ENCODE measurements around the gene ARHGEF9.
"Not testable (repeated sequence)": the region's sequence is repeated elsewhere in the genome, so short reads cannot be mapped to it uniquely, and the experiment has no call there.

The ARHGEF9 gene

DNA sequence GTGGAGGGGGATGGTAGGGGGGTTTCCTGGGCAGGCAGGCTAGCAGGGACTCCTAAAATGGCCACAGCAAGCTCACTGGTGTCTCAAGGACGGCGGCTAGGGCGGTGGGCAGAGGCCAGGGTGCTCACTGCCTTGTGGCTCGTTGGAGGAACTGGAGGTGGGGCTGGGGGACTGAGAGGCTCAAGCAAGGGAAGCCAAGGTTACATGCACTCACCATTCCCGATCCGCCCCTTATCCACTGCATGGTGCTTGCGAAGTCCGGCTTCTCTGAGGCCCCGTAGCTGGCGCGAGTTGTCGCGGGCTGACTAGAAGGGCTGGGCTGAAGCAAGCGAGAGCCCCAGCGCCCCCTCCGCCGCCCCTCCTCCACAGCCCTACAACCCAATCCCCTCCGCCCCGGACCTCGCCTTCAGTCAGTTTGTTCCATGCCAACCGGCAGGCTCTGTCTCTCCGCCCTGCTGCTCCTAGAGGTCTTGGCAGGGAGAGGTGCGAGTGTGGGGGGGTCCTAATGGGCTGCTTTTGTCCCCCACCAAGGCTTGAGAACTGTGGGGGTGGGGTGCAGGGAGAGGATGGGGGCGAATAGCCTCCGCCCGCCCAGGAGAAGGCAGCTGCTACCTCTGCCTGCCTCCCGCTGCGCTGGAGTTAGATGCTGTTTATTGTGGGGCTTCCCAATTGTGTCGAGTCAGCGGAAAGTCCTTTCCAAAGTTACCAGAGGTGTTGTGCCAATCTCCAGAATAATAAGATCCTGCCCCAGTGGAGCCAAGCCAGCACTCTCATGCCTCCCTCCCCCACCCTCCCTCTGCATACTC is at the start of gene ARHGEF9:
ARHGEF9 (minus strand) TSS at position 313 of the 806 bp plus-strand sequence; CDS start at position 244, 69 bp downstream.
- Mint-ChIP-seq H3K36me3 (ENCODE audit: low read depth) (no peaks in the 10 kb centered on the region), H3K27ac (no peak within 1 kb of the TSS), H3K4me3 (peak within 1 kb of the TSS; percentile 29), H3K4me1 (ENCODE audit: low read depth) (no peaks in the 10 kb centered on the region), H3K27me3 (ENCODE audit: low read depth) (no peaks in the 10 kb centered on the region), H3K9me3 (no peaks in the 10 kb centered on the region)
- no peak for DNase-seq (ENCODE audit: low spot score)

DNA sequence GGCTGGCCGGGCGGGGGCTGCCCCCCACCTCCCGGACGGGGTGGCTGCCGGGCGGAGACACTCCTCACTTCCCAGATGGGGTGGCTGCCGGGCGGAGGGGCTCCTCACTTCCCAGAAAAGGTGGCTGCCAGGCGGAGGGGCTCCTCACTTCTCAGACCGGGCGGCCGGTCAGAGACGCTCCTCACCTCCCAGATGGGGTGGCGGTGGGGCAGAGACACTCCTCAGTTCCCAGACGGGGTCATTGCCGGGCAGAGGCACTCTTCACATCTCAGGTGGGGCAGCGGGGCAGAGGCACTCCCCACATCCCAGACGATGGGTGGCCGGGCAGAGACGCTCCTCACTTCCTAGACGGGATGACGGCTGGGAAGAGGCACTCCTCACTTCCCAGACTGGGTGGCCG is 40.4 kb upstream of the ARHGEF9 start:
- H3K27ac Mint-ChIP-seq; H3K36me3 Mint-ChIP-seq (ENCODE audit: low read depth); H3K4me3 Mint-ChIP-seq; H3K27me3 Mint-ChIP-seq (ENCODE audit: low read depth); H3K4me1 Mint-ChIP-seq (ENCODE audit: low read depth); DNase-seq (ENCODE audit: low spot score): not testable (repeated sequence)
- peaks cover 27% of the 10 kb centered on the region for H3K9me3 Mint-ChIP-seq

DNA sequence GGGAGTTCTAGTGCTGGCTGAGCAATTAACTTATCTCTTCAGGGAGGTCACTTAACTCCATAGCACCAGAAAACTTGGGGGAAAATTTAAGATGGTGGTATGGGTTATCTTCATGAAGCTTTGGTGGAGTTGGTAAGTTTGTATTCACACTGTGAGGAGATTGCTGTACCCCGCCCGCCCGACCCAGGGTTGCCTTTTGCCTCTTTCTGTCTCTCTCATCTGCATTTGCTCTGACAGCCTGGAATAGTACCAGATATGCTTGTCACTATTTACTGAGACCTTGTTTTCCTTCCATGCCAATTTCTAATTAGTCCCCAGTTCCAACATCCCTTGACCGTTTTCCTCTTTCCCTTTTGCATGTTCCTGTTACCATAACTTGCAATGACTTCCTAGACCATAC is 33.1 kb upstream of the ARHGEF9 start:
- Mint-ChIP-seq H3K36me3 (ENCODE audit: low read depth) (no peaks in the 10 kb centered on the region), H3K9me3 (peaks cover 8% of the 10 kb centered on the region), H3K27me3 (ENCODE audit: low read depth) (no peaks in the 10 kb centered on the region), H3K4me3 (no peak overlapping the region), H3K27ac (no peak overlapping the region), H3K4me1 (ENCODE audit: low read depth) (no peaks in the 10 kb centered on the region)
- no peak for DNase-seq (ENCODE audit: low spot score)

DNA sequence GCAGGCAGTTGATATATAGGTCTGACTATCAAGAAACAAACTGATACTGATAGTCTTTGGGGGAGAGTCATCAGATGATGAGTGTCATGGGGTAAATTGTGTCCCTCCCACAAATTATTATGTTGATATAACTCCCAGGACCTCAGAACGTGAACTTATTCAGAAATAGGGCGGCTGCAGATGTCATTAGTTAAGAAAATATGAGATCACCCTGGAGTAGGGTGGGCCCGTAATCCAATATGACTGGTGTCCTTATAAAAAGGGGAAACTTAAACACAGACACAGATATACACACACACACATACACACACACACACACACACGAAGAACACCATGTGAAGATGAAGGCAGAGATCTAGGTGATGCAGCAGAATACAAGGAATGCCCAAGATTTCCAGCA is 32.7 kb upstream of the ARHGEF9 start:
- Mint-ChIP-seq H3K27ac (no peak overlapping the region), H3K36me3 (ENCODE audit: low read depth) (no peaks in the 10 kb centered on the region)

GRCh38 chrX:63812823-63813222 is 27.8 kb upstream of the ARHGEF9 start:
- H3K27ac Mint-ChIP-seq, result no peak overlapping the region
- H3K9me3 Mint-ChIP-seq, result no peaks in the 10 kb centered on the region
- H3K4me1 Mint-ChIP-seq (ENCODE audit: low read depth), result no peaks in the 10 kb centered on the region
- H3K27me3 Mint-ChIP-seq (ENCODE audit: low read depth), result no peaks in the 10 kb centered on the region
- H3K4me3 Mint-ChIP-seq, result no peak overlapping the region
- no peak for DNase-seq (ENCODE audit: low spot score)
- no peaks in the 10 kb centered on the region for H3K36me3 Mint-ChIP-seq (ENCODE audit: low read depth)

More for the DNA sequence above, 32.7 kb upstream of the ARHGEF9 start:
- no peak for DNase-seq (ENCODE audit: low spot score)
- Mint-ChIP-seq H3K9me3 (peaks cover 4% of the 10 kb centered on the region), H3K4me3 (no peak overlapping the region), H3K27me3 (ENCODE audit: low read depth) (no peaks in the 10 kb centered on the region), H3K4me1 (ENCODE audit: low read depth) (no peaks in the 10 kb centered on the region)

DNA sequence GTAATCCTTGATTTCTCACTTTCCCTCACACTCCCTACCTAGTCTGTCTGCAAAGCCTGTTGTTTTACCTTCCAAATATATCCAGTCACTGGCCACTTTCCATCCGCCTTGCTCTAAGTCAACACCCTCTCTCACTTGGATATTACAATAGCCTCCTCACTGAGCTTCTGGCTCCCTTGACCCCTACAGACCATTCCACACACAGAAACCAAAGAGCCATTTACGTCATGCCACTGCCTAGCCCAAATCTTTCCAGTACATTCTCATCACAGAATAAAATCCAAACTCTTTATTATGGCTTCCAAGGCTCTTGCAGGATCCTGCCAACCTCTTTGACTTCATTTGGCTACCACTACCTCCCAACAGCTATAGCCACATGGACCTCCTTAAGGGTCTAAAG is 25.7 kb upstream of the ARHGEF9 start:
- no peak overlapping the region for H3K4me3 Mint-ChIP-seq
- no peaks in the 10 kb centered on the region for H3K4me1 Mint-ChIP-seq (ENCODE audit: low read depth)
- DNase-seq (ENCODE audit: low spot score), result no peak
- H3K36me3 Mint-ChIP-seq (ENCODE audit: low read depth), result no peaks in the 10 kb centered on the region
- no peak overlapping the region for H3K27ac Mint-ChIP-seq
- no peaks in the 10 kb centered on the region for H3K27me3 Mint-ChIP-seq (ENCODE audit: low read depth)
- no peaks in the 10 kb centered on the region for H3K9me3 Mint-ChIP-seq

- DNase-seq (ENCODE audit: low spot score), result no peak
- Mint-ChIP-seq H3K9me3 (no peaks in the 10 kb centered on the region), H3K27me3 (ENCODE audit: low read depth) (no peaks in the 10 kb centered on the region), H3K4me1 (ENCODE audit: low read depth) (no peaks in the 10 kb centered on the region), H3K4me3 (no peak overlapping the region), H3K36me3 (ENCODE audit: low read depth) (no peaks in the 10 kb centered on the region), H3K27ac (no peak overlapping the region)
Measured at GRCh38 chrX:63809173-63809572, 24.2 kb upstream of the ARHGEF9 start.

- DNase-seq (ENCODE audit: low spot score); H3K9me3 Mint-ChIP-seq; H3K27me3 Mint-ChIP-seq (ENCODE audit: low read depth); H3K27ac Mint-ChIP-seq; H3K4me3 Mint-ChIP-seq; H3K36me3 Mint-ChIP-seq (ENCODE audit: low read depth); H3K4me1 Mint-ChIP-seq (ENCODE audit: low read depth): not testable (repeated sequence)
Measured at GRCh38 chrX:63795406-63795805, 10.4 kb upstream of the ARHGEF9 start.

- Mint-ChIP-seq H3K27ac (no peak overlapping the region), H3K4me3 (peak overlapping the region; percentile 29), H3K36me3 (ENCODE audit: low read depth) (no peaks in the 10 kb centered on the region), H3K9me3 (no peaks in the 10 kb centered on the region), H3K4me1 (ENCODE audit: low read depth) (no peaks in the 10 kb centered on the region), H3K27me3 (ENCODE audit: low read depth) (no peaks in the 10 kb centered on the region)
- DNase-seq (ENCODE audit: low spot score), result no peak
Measured at GRCh38 chrX:63785708-63786040, 660 bp upstream of the ARHGEF9 start.

DNA sequence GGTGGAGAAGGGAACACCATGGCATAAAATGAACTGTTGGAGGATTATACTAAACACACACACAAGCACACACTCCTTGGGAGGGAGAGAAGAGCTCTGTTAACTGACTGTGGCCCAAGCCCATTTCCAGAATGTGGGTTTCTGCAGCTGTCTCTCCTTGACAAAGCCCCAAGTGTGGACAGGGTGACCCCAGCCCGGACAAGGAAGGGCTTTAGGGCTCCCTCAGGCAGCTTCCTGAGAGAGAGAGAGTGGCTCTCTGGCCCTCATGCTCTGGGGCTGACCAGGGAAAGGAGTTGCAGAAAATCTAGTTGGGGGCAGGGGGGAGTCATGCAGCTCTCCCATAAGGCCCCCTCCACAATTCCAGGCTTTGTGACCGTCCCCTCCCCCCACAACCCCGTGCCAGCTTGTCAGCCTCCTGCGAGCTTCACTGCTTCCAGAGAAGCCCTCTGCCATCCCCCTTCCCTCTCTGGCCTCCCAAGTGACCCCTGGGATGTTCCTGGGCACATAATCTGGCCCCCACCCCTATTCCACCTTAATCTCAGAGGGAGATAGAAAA is 590 bp downstream of the ARHGEF9 start:
- no peak overlapping the region for H3K4me3 Mint-ChIP-seq
- H3K27me3 Mint-ChIP-seq (ENCODE audit: low read depth), result no peaks in the 10 kb centered on the region
- no peaks in the 10 kb centered on the region for H3K4me1 Mint-ChIP-seq (ENCODE audit: low read depth)
- DNase-seq (ENCODE audit: low spot score), result no peak
- no peaks in the 10 kb centered on the region for H3K36me3 Mint-ChIP-seq (ENCODE audit: low read depth)
- no peaks in the 10 kb centered on the region for H3K9me3 Mint-ChIP-seq
- H3K27ac Mint-ChIP-seq, result no peak overlapping the region

DNA sequence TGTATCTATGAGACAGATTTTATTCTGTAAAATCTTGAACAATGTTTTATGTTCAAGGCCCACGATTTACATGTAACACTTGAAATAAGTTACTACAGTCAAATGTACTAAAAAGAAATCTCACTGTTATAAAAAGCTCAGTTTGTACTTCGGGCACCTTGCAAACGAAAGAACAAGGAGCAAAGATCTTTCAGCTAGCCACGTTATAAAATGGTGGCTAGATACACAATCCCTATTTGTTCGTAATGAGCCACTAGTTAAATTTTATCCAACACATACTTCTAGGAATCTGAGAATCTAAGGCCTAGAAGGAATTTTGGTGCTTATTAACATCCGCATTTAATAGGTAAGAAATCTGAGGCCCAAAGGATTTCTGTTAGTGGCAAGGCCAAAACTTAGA is 2.5 kb downstream of the ARHGEF9 start:
- no peak for DNase-seq (ENCODE audit: low spot score)
- no peaks in the 10 kb centered on the region for H3K9me3 Mint-ChIP-seq
- H3K27me3 Mint-ChIP-seq (ENCODE audit: low read depth), result no peaks in the 10 kb centered on the region
- H3K27ac Mint-ChIP-seq, result no peak overlapping the region
- no peaks in the 10 kb centered on the region for H3K36me3 Mint-ChIP-seq (ENCODE audit: low read depth)
- no peak overlapping the region for H3K4me3 Mint-ChIP-seq
- no peaks in the 10 kb centered on the region for H3K4me1 Mint-ChIP-seq (ENCODE audit: low read depth)

GRCh38 chrX:63768760-63769159 is 16.3 kb downstream of the ARHGEF9 start:
- no peaks in the 10 kb centered on the region for H3K36me3 Mint-ChIP-seq (ENCODE audit: low read depth)
- no peak overlapping the region for H3K27ac Mint-ChIP-seq
- peaks cover 2% of the 10 kb centered on the region for H3K27me3 Mint-ChIP-seq (ENCODE audit: low read depth)
- no peak for DNase-seq (ENCODE audit: low spot score)
- H3K4me1 Mint-ChIP-seq (ENCODE audit: low read depth), result no peaks in the 10 kb centered on the region
- H3K9me3 Mint-ChIP-seq, result peaks cover 11% of the 10 kb centered on the region
- no peak overlapping the region for H3K4me3 Mint-ChIP-seq

- H3K36me3 Mint-ChIP-seq (ENCODE audit: low read depth), result no peaks in the 10 kb centered on the region
- H3K4me1 Mint-ChIP-seq (ENCODE audit: low read depth), result peaks cover 5% of the 10 kb centered on the region
- peaks cover 11% of the 10 kb centered on the region for H3K9me3 Mint-ChIP-seq
- H3K27ac Mint-ChIP-seq, result no peak overlapping the region
- DNase-seq (ENCODE audit: low spot score), result no peak
- no peak overlapping the region for H3K4me3 Mint-ChIP-seq
- H3K27me3 Mint-ChIP-seq (ENCODE audit: low read depth), result peaks cover 2% of the 10 kb centered on the region
Measured at GRCh38 chrX:63765712-63766111, 19.3 kb downstream of the ARHGEF9 start.

GRCh38 chrX:63764946-63765345 is 20.1 kb downstream of the ARHGEF9 start:
- Mint-ChIP-seq H3K4me3 (no peak overlapping the region), H3K9me3 (peaks cover 11% of the 10 kb centered on the region), H3K4me1 (ENCODE audit: low read depth) (peaks cover 5% of the 10 kb centered on the region), H3K27ac (no peak overlapping the region), H3K27me3 (ENCODE audit: low read depth) (peaks cover 2% of the 10 kb centered on the region), H3K36me3 (ENCODE audit: low read depth) (no peaks in the 10 kb centered on the region)
- DNase-seq (ENCODE audit: low spot score), result no peak

DNA sequence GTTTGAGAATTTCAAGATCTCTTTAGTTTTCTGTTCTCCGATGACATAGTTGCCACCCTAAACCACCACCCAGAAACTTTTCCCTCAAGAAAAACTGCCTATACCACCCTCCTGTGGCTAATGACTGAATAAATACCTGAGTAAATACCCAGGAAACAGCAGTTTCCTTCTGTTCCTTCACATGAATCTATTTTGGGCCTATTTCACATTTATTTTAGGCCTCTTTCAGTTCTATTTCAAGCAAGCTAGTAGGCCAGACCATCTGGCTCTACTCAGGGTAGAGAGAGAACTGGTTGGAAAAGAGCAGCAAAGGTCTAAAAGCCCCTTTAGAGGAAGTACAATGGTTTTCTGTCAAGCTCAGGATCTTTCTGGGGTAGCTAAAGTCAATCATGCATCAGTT is 23.4 kb downstream of the ARHGEF9 start:
- peaks cover 12% of the 10 kb centered on the region for H3K4me1 Mint-ChIP-seq (ENCODE audit: low read depth)
- H3K27ac Mint-ChIP-seq, result no peak overlapping the region

More for the DNA sequence above, 23.4 kb downstream of the ARHGEF9 start:
- Mint-ChIP-seq H3K4me3 (no peak overlapping the region), H3K27me3 (ENCODE audit: low read depth) (peaks cover 2% of the 10 kb centered on the region), H3K36me3 (ENCODE audit: low read depth) (no peaks in the 10 kb centered on the region), H3K9me3 (no peaks in the 10 kb centered on the region)
- no peak for DNase-seq (ENCODE audit: low spot score)

Measured in T-helper 2 cell treated with Interferon-gamma antibody and Interleukin-4, amounts not matched to agents 5 μg/mL and 100 μg/mL, for 36 hours (primary cell).